ENCODE measurements around the gene ZNF91.

GRCh38 chr19:23403052-23403451, 7.8 kb upstream of the ZNF91 start:
- TF ChIP-seq, protein P1, sequence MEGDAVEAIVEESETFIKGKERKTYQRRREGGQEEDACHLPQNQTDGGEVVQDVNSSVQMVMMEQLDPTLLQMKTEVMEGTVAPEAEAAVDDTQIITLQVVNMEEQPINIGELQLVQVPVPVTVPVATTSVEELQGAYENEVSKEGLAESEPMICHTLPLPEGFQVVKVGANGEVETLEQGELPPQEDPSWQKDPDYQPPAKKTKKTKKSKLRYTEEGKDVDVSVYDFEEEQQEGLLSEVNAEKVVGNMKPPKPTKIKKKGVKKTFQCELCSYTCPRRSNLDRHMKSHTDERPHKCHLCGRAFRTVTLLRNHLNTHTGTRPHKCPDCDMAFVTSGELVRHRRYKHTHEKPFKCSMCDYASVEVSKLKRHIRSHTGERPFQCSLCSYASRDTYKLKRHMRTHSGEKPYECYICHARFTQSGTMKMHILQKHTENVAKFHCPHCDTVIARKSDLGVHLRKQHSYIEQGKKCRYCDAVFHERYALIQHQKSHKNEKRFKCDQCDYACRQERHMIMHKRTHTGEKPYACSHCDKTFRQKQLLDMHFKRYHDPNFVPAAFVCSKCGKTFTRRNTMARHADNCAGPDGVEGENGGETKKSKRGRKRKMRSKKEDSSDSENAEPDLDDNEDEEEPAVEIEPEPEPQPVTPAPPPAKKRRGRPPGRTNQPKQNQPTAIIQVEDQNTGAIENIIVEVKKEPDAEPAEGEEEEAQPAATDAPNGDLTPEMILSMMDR (IDR thresholded peaks at IDR 0.05), result no peak
- TF ChIP-seq ZFX (IDR thresholded peaks at IDR 0.05; ENCODE audit: borderline replicate concordance), result no peak

All from 22Rv1 (cell line).